A549 (cell line): ENCODE results near the gene RFK. TPM values are rescaled to one million over a fixed set of nuclear protein-coding genes. Genes with fewer than 3 reads are reported as not detected.
"Not testable (repeated sequence)": the region's sequence is repeated elsewhere in the genome, so short reads cannot be mapped to it uniquely, and the experiment has no call there.

Experiments
- ATAC-seq, 2 experiments: fragments of 200-7000 bp in 1 of 2; fragments of >200 bp in 1 of 2; cut with Nextera tagmentation in 1 of 2; cut with Tn5 transposase in 1 of 2; 3 replicates each; pipeline versions ENCODE4 v1.8.0 to v1.9.1; 2018 to 2020; ENCODE audit warnings: mild to moderate bottlenecking in 1 of 2, moderate library complexity in 1 of 2
- CTCF ChIA-PET: fragments of 300-600 bp; sonication (Branson Sonifier 250); formaldehyde crosslinking; extraction: SDS; loops from one replicate; lab custom pipeline; 2021; ENCODE audit warnings: antibody characterized with exemption, inconsistent platforms; lab: Yijun Ruan, JAX
- POLR2A ChIA-PET: fragments of 350-600 bp; formaldehyde crosslinking; extraction: SDS; loops from one replicate; lab custom pipeline; 2021; ENCODE audit warnings: antibody characterized with exemption, inconsistent platforms; lab: Yijun Ruan, JAX
- DNase-seq, 2 experiments: peaks; one replicate each; pipeline versions ENCODE4 v3.0.0 to v3.0.0-alpha.2; 2011 to 2016; ENCODE audit warnings: low read depth in 1 of 2, low spot score in 1 of 2
- FAIRE-seq: peaks from 2 replicates; lab custom pipeline; 2011; peaks lifted over from hg19 to GRCh38; lab: Jason Lieb, UNC
- H3K27ac ChIP-seq, 2 experiments: fragments of >200 bp; sonication (Bioruptor Twin); formaldehyde crosslinking; 3 replicates each; pipeline ENCODE4 v1.5.1; 2016 to 2017
- H3K4me1 ChIP-seq: fragments of >200 bp; sonication (Bioruptor Twin); formaldehyde crosslinking; 3 replicates; pipeline ENCODE4 v1.6.1; 2016
- H3K4me2 ChIP-seq: fragments of >200 bp; sonication (Bioruptor Twin); formaldehyde crosslinking; 3 replicates; pipeline ENCODE4 v1.6.1; 2016
- H3K4me3 ChIP-seq: fragments of >200 bp; sonication (Bioruptor Twin); formaldehyde crosslinking; 3 replicates; pipeline ENCODE4 v1.5.1; 2016
- H3K9me3 ChIP-seq: fragments of >200 bp; sonication (Bioruptor Twin); formaldehyde crosslinking; 3 replicates; pipeline ENCODE4 v1.6.1; 2016
- ATOH8 ChIP-seq: fragments of 250-450 bp; sonication (Bioruptor Pico); IDR thresholded peaks from 2 replicates; pipeline ENCODE4 v1.5.0; 2020; ENCODE audit warnings: low read depth, mild to moderate bottlenecking, moderate library complexity
- EHMT2 ChIP-seq: fragments of 200-600 bp; sonication (generic); IDR thresholded peaks from 2 replicates; pipeline ENCODE4 v1.6.1; 2016; ENCODE audit warnings: antibody characterized with exemption, low read depth, mild to moderate bottlenecking, moderate library complexity
- FOSB ChIP-seq: fragments of 250-450 bp; sonication (Bioruptor Pico); IDR thresholded peaks from 2 replicates; pipeline ENCODE4 v1.5.0; 2020; ENCODE audit warnings: mild to moderate bottlenecking, moderate library complexity
- FOSL2 ChIP-seq, 2 experiments: fragments of 450-650 bp in 1 of 2; fragments of >200 bp in 1 of 2; sonication (Bioruptor Twin) in 1 of 2; formaldehyde crosslinking; IDR thresholded peaks; 2 replicates each; pipeline versions ENCODE4 v1.5.0 to v1.6.1; 2016 to 2020; ENCODE audit warnings: mild to moderate bottlenecking in 1 of 2, moderate library complexity in 1 of 2
- FOXS1 ChIP-seq: fragments of 250-450 bp; sonication (Bioruptor Pico); IDR thresholded peaks from 2 replicates; pipeline ENCODE4 v1.5.0; 2020; ENCODE audit warnings: mild to moderate bottlenecking, moderate library complexity
- GATA3 ChIP-seq: IDR thresholded peaks from 2 replicates; pipeline ENCODE4 v1.6.1; 2012; ENCODE audit warnings: borderline replicate concordance
- HDAC2 ChIP-seq: fragments of 200-600 bp; sonication (generic); IDR thresholded peaks from 2 replicates; pipeline ENCODE4 v1.6.1; 2016
- HOXB5 ChIP-seq: fragments of 250-450 bp; sonication (Bioruptor Pico); IDR thresholded peaks from 2 replicates; pipeline ENCODE4 v1.5.0; 2020; ENCODE audit warnings: mild to moderate bottlenecking, moderate library complexity
- RAD21 ChIP-seq, 2 experiments: fragments of >200 bp in 1 of 2; sonication (Bioruptor Twin) in 1 of 2; formaldehyde crosslinking in 1 of 2; IDR thresholded peaks in 1 of 2; conservative IDR thresholded peaks in 1 of 2; 2 replicates in 1 of 2; 3 replicates in 1 of 2; pipeline ENCODE4 v1.6.1; 2012 to 2018; ENCODE audit warnings: inconsistent platforms in 1 of 2
- RARB ChIP-seq: fragments of 250-450 bp; sonication (Bioruptor Pico); IDR thresholded peaks from 2 replicates; pipeline ENCODE4 v1.8.0; 2021; ENCODE audit warnings: mild to moderate bottlenecking, moderate library complexity
- RCOR1 ChIP-seq: fragments of 150-350 bp; IDR thresholded peaks from 2 replicates; pipeline ENCODE4 v1.6.1; 2014; ENCODE audit warnings: antibody characterized with exemption, low read length, low read depth
- RFX5 ChIP-seq: fragments of 450-650 bp; IDR thresholded peaks from 2 replicates; pipeline ENCODE4 v1.7.1; 2014; ENCODE audit warnings: antibody characterized with exemption, mild to moderate bottlenecking, moderate library complexity
- SREBF2 ChIP-seq: fragments of 450-650 bp; IDR thresholded peaks from 2 replicates; pipeline ENCODE4 v1.6.1; 2014; ENCODE audit warnings: mild to moderate bottlenecking, moderate library complexity
- TFCP2L1 ChIP-seq: fragments of 250-450 bp; sonication (Bioruptor Pico); IDR thresholded peaks from 2 replicates; pipeline ENCODE4 v1.5.0; 2021; ENCODE audit warnings: mild to moderate bottlenecking
- ZSCAN20 ChIP-seq: fragments of 250-450 bp; sonication (Bioruptor Pico); IDR thresholded peaks from 2 replicates; pipeline ENCODE4 v1.8.0; 2022; ENCODE audit warnings: mild to moderate bottlenecking, moderate library complexity
- WGBS: methylation state at CpG from one replicate; pipeline ENCODE4 v1.1.6; 2017; ENCODE audit errors: missing lambda C conversion rate; 5-methylcytosine and 5-hydroxymethylcytosine counted together
- polyA plus RNA-seq, 4 experiments: library from polyadenylated mRNA; depleted of rRNA in 3 of 4; stranded (reverse); fragments of >200 nt; fragmentation: RNase III in 1 of 4; extraction: RNeasy Plus Mini Kit Qiagen cat#74134 plus additional on column Dnase treatment in 1 of 4; gene quantifications; 2 replicates in 3 of 4; 3 replicates in 1 of 4; pipeline ENCODE4 v1.2.3, GENCODE V29; 2011 to 2017
- TF ChIP-seq, protein P1 (sequence below): fragments of 250-450 bp; sonication (Bioruptor Pico); IDR thresholded peaks from 2 replicates; pipeline ENCODE4 v1.5.0; 2021; ENCODE audit warnings: mild to moderate bottlenecking, moderate library complexity, borderline replicate concordance

Gene RFK
- polyA plus RNA-seq, 2 of the 4 experiments (the other 2 are of a cell fraction): 50.5 to 184 TPM

DNA sequence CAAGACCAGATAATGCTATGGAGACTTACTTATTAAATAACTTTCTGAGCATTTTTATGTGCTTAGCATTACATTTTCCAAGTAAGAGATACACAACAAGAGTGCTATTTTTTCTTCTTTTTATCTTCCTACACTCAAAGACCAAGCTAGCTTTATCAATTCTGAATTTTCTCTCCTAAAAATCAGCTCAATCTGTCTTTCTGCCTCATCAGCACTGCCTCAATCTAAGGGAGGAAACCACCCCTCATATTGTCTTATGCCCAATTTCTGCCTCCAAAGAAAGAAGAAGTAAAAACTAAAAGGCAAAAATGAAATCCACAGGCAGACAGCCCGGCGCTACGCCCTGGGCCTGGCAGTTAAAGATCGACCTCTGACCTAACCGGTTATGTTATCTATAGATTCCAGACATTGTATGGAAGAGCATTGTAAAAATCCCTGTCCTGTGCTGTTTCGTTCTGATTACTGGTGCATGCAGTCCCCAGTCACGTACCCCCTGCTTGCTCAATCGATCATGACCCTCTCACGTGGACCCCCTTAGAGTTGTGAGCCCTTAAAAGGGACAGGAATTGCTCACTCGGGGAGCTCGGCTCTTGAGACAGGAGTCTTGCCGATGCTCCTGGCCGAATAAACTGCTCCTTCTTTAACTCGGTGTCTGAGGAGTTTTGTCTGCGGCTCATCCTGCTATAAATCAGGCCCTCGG, 31.7 kb downstream of the RFK start:
- peak overlapping the region in 1 of 2 experiments; percentile 36; a peak in 1 of 6 replicates for H3K27ac ChIP-seq
- POLR2A ChIA-PET, ATAC-seq, FAIRE-seq, DNase-seq, H3K4me3 ChIP-seq, H3K9me3 ChIP-seq, H3K4me2 ChIP-seq: not testable (repeated sequence)
- CTCF ChIA-PET: interaction anchor here (1.4 to 1.7 kb wide), 2 partner anchors 10 to 32 kb away, joined by 6 read pairs; partner anchors contain the start of gene RFK
- H3K4me1 ChIP-seq: peaks cover 28% of the 10 kb centered on the region
- WGBS: 91% methylated on average over 16 of the region's 16 CpGs

DNA sequence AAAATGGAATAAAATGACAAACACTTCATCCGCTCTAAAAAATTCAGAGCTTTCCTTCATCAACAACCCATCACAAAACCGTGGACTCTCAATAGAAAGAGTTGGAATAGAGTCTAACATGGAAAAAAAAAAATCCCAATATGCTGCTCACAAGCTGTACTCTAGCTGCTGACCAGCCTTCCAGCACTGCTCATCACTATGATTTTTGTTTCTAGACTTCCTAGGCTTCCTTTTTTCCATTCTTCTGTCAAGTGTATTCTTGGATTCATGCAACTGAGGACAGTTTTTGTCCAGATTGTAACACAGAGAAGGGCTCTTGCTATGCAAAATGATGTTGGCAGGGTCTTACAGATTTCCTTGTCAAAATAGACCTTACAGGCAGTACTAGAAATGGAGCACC, 34.5 kb downstream of the RFK start:
- FAIRE-seq: no peak
- TF ChIP-seq HDAC2 (no peak), TFCP2L1 (CRISPR knock-in tag) (no peak), HOXB5 (no peak), FOXS1 (CRISPR knock-in tag) (no peak), FOSB (CRISPR knock-in tag) (no peak), RCOR1 (no peak)
- CTCF ChIA-PET: interaction anchor here (0.6 to 2.3 kb wide), 2 partner anchors 11 to 39 kb away, joined by 3 to 8 read pairs; no protein-coding TSS in a partner anchor

DNA sequence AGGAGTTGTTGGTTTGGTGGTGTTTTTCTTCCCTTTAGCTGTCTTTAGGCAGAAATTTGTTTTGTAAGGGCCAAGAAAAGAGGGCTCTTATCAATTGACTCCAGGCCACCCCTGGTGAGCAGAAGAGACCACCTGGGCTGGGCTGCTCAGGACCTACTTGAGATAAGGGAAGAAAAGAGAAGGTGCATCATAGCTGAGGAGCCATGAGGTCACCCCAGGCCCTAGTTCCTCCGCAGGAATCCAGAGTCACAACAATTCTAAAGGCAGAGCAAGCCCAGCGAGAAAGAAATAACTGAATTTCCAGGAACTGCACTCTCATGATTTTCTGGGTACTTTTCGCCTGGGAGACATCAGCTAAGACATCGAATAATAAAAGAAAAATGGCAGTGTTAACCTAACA, 34.9 kb downstream of the RFK start:
- FAIRE-seq: no peak
- ChIA-PET CTCF (interaction anchor here (0.6 to 2.3 kb wide), 2 partner anchors 11 to 39 kb away, joined by 3 to 8 read pairs; no protein-coding TSS in a partner anchor), POLR2A (no interaction called here)
- H3K27ac ChIP-seq: no peak overlapping the region
- H3K4me1 ChIP-seq: peaks cover 8% of the 10 kb centered on the region; the same call in 2 of the 3 replicates
- no peak for ATAC-seq
- H3K4me3 ChIP-seq: no peak overlapping the region
- 87% methylated on average over 4 of the region's 4 CpGs for WGBS
- no peak for TF ChIP-seq RAD21 (conservative IDR thresholded peaks at IDR 0.05 in 1 of 2, IDR thresholded peaks at IDR 0.05 in 1 of 2)
- no peak for TF ChIP-seq SREBF2
- TF ChIP-seq FOSL2 (IDR thresholded peaks at IDR 0.05): no peak
- no peak for TF ChIP-seq FOSL2 (CRISPR knock-in tag; IDR thresholded peaks at IDR 0.05)
- no peak for TF ChIP-seq ATOH8 (CRISPR knock-in tag)
- TF ChIP-seq, protein P1, sequence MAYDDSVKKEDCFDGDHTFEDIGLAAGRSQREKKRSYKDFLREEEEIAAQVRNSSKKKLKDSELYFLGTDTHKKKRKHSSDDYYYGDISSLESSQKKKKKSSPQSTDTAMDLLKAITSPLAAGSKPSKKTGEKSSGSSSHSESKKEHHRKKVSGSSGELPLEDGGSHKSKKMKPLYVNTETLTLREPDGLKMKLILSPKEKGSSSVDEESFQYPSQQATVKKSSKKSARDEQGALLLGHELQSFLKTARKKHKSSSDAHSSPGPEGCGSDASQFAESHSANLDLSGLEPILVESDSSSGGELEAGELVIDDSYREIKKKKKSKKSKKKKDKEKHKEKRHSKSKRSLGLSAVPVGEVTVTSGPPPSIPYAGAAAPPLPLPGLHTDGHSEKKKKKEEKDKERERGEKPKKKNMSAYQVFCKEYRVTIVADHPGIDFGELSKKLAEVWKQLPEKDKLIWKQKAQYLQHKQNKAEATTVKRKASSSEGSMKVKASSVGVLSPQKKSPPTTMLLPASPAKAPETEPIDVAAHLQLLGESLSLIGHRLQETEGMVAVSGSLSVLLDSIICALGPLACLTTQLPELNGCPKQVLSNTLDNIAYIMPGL: no peak
- TF ChIP-seq EHMT2: no peak
- no peak for TF ChIP-seq FOXS1 (CRISPR knock-in tag)
- TF ChIP-seq RARB (CRISPR knock-in tag): no peak
- H3K4me2 ChIP-seq: no peak overlapping the region
- DNase-seq: no peak
- H3K9me3 ChIP-seq: no peaks in the 10 kb centered on the region

More for the DNA sequence above, 34.5 kb downstream of the RFK start:
- POLR2A ChIA-PET: no interaction called here
- WGBS: 71% methylated on average over 2 of the region's 2 CpGs
- Histone ChIP-seq H3K4me2 (no peak overlapping the region), H3K4me1 (peaks cover 12% of the 10 kb centered on the region; the same call in 2 of the 3 replicates), H3K27ac (no peak overlapping the region), H3K4me3 (no peak overlapping the region), H3K9me3 (no peaks in the 10 kb centered on the region)
- ATAC-seq (no peak), DNase-seq (no peak)

GRCh38 chr9:76358628-76359280, 35.5 kb downstream of the RFK start:
- 94% methylated on average over 10 of the region's 10 CpGs for WGBS
- FAIRE-seq (no peak), DNase-seq (no peak), ATAC-seq (no peak)
- peaks cover 3% of the 10 kb centered on the region; the same call in 1 of the 3 replicates for H3K4me1 ChIP-seq
- H3K4me3 ChIP-seq: no peak overlapping the region
- no peak overlapping the region for H3K27ac ChIP-seq
- H3K9me3 ChIP-seq: no peaks in the 10 kb centered on the region
- ChIA-PET CTCF (interaction anchor here (2.3 kb wide), 1 partner anchor 10 kb away, joined by 8 read pairs; no protein-coding TSS in a partner anchor), POLR2A (no interaction called here)
- TF ChIP-seq RFX5 (no peak), ZSCAN20 (CRISPR knock-in tag) (no peak), GATA3 (no peak), ATOH8 (CRISPR knock-in tag) (no peak)
- no peak overlapping the region for H3K4me2 ChIP-seq
